ENCODE results near the gene NPPC.
A peak's percentile ranks its signal among the peaks of the same experiment; 100 is the strongest.

NPPC gene

GRCh38 chr2:231924889-231925275 is 1.3 kb downstream of the NPPC start:
- ChIA-PET CTCF (interaction anchor here (0.5 to 8.6 kb wide), 29 partner anchors 9 to 1614 kb away, joined by 3 to 85 read pairs (median 5); no protein-coding TSS in a partner anchor), POLR2A (interaction anchor here (1.0 to 1.3 kb wide), 8 partner anchors 9 to 537 kb away, joined by 3 to 6 read pairs (median 4); partner anchors contain the start of gene DIS3L2)

GRCh38 chr2:231923951-231924888 is 2.0 kb downstream of the NPPC start:
- CTCF ChIA-PET, result interaction anchor here (0.6 to 8.6 kb wide), 29 partner anchors 9 to 1614 kb away, joined by 3 to 85 read pairs (median 5); no protein-coding TSS in a partner anchor
- POLR2A ChIA-PET, result interaction anchor here (1.1 to 1.3 kb wide), 2 partner anchors 37 to 515 kb away, joined by 4 to 6 read pairs; partner anchors contain the start of gene DIS3L2

More at GRCh38 chr2:231924889-231925275, 1.3 kb downstream of the NPPC start:
- Histone ChIP-seq H3K4me1 (ENCODE audit: control insufficient read depth, insufficient read depth, low read length) (no peaks in the 10 kb centered on the region), H3K27ac (ENCODE audit: extremely low read depth, low read depth, low read length) (no peak overlapping the region), H3K36me3 (ENCODE audit: control insufficient read depth in 2 of 2, insufficient read depth in 1 of 2, low read length in 2 of 2) (peaks cover 0 to 22% of the 10 kb centered on the region in 2 experiments; a peak in 2 of 3 replicates), H3K4me3 (ENCODE audit: low read depth, low read length) (no peak overlapping the region), H3K9me3 (ENCODE audit: control insufficient read depth, insufficient read depth, low read depth, low read length) (no peaks in the 10 kb centered on the region)
- no peak for TF ChIP-seq ZIC2 (tag by site-specific recombination; IDR thresholded peaks at IDR 0.05)

GRCh38 chr2:231923010-231923344 is 3.2 kb downstream of the NPPC start:
- ChIA-PET CTCF (interaction anchor here (0.6 to 8.6 kb wide), 6 partner anchors 16 to 517 kb away, joined by 3 to 85 read pairs (median 8); no protein-coding TSS in a partner anchor), POLR2A (no interaction called here)
- Histone ChIP-seq H3K4me3 (ENCODE audit: low read depth, low read length) (no peak overlapping the region), H3K9me3 (ENCODE audit: control insufficient read depth, insufficient read depth, low read depth, low read length) (no peaks in the 10 kb centered on the region), H3K36me3 (ENCODE audit: control insufficient read depth in 2 of 2, insufficient read depth in 1 of 2, low read length in 2 of 2) (peaks cover 0 to 22% of the 10 kb centered on the region in 2 experiments; a peak in 2 of 3 replicates), H3K4me1 (ENCODE audit: control insufficient read depth, insufficient read depth, low read length) (no peaks in the 10 kb centered on the region), H3K27ac (ENCODE audit: extremely low read depth, low read depth, low read length) (no peak overlapping the region)
- no peak for TF ChIP-seq ZNF449 (tag by site-specific recombination; IDR thresholded peaks at IDR 0.05)
- no peak for TF ChIP-seq TRIM28 (IDR thresholded peaks at IDR 0.05; ENCODE audit: borderline replicate concordance, low read length)
- TF ChIP-seq ZBTB10 (tag by site-specific recombination; IDR thresholded peaks at IDR 0.05), result no peak
- TF ChIP-seq ZNF501 (tag by site-specific recombination; IDR thresholded peaks at IDR 0.05), result no peak
- no peak for TF ChIP-seq ZXDB (tag by site-specific recombination; IDR thresholded peaks at IDR 0.05)
- TF ChIP-seq REST (tag by site-specific recombination; IDR thresholded peaks at IDR 0.05), result no peak
- no peak for TF ChIP-seq GLIS1 (tag by site-specific recombination; IDR thresholded peaks at IDR 0.05)
- no peak for TF ChIP-seq ZNF354C (tag by site-specific recombination; IDR thresholded peaks at IDR 0.05; ENCODE audit: borderline replicate concordance, low read depth)
- TF ChIP-seq HOXC10 (CRISPR knock-in tag; IDR thresholded peaks at IDR 0.05), result no peak

More at GRCh38 chr2:231923951-231924888, 2.0 kb downstream of the NPPC start:
- no peak overlapping the region for H3K4me3 ChIP-seq (ENCODE audit: low read depth, low read length)
- H3K4me1 ChIP-seq (ENCODE audit: control insufficient read depth, insufficient read depth, low read length), result no peaks in the 10 kb centered on the region
- H3K36me3 ChIP-seq (ENCODE audit: control insufficient read depth in 2 of 2, insufficient read depth in 1 of 2, low read length in 2 of 2), result peaks cover 0 to 22% of the 10 kb centered on the region in 2 experiments; a peak in 2 of 3 replicates
- no peaks in the 10 kb centered on the region for H3K9me3 ChIP-seq (ENCODE audit: control insufficient read depth, insufficient read depth, low read depth, low read length)
- no peak overlapping the region for H3K27ac ChIP-seq (ENCODE audit: extremely low read depth, low read depth, low read length)
- TF ChIP-seq KLF16 (tag by site-specific recombination; IDR thresholded peaks at IDR 0.05) (no peak), ZNF571 (tag by site-specific recombination; IDR thresholded peaks at IDR 0.05) (no peak), ZNF548 (tag by site-specific recombination; IDR thresholded peaks at IDR 0.05) (peak; percentile 15; the same call in 1 of the 2 replicates), ZNF544 (tag by site-specific recombination; IDR thresholded peaks at IDR 0.05) (no peak), SP2 (tag by site-specific recombination; IDR thresholded peaks at IDR 0.05) (no peak), ZNF223 (tag by site-specific recombination; IDR thresholded peaks at IDR 0.05) (no peak), REST (tag by site-specific recombination; IDR thresholded peaks at IDR 0.05) (peak; percentile 46; the same call in 1 of the 2 replicates)

Data from HEK293 (cell line).